Effector CD8-positive, alpha-beta T cell (primary cell): ENCODE results near the gene CLEC14A.

Experiments
- DNase-seq: peaks from one replicate; lab custom pipeline; 2025; lab: John Stamatoyannopoulos, UW
- total RNA-seq, 4 experiments: gene quantifications; one replicate each; lab custom pipeline; 2026; lab: John Stamatoyannopoulos, UW

CLEC14A gene, protein sequence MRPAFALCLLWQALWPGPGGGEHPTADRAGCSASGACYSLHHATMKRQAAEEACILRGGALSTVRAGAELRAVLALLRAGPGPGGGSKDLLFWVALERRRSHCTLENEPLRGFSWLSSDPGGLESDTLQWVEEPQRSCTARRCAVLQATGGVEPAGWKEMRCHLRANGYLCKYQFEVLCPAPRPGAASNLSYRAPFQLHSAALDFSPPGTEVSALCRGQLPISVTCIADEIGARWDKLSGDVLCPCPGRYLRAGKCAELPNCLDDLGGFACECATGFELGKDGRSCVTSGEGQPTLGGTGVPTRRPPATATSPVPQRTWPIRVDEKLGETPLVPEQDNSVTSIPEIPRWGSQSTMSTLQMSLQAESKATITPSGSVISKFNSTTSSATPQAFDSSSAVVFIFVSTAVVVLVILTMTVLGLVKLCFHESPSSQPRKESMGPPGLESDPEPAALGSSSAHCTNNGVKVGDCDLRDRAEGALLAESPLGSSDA
- total RNA-seq, result 0 reads per million in 4 experiments

DNA sequence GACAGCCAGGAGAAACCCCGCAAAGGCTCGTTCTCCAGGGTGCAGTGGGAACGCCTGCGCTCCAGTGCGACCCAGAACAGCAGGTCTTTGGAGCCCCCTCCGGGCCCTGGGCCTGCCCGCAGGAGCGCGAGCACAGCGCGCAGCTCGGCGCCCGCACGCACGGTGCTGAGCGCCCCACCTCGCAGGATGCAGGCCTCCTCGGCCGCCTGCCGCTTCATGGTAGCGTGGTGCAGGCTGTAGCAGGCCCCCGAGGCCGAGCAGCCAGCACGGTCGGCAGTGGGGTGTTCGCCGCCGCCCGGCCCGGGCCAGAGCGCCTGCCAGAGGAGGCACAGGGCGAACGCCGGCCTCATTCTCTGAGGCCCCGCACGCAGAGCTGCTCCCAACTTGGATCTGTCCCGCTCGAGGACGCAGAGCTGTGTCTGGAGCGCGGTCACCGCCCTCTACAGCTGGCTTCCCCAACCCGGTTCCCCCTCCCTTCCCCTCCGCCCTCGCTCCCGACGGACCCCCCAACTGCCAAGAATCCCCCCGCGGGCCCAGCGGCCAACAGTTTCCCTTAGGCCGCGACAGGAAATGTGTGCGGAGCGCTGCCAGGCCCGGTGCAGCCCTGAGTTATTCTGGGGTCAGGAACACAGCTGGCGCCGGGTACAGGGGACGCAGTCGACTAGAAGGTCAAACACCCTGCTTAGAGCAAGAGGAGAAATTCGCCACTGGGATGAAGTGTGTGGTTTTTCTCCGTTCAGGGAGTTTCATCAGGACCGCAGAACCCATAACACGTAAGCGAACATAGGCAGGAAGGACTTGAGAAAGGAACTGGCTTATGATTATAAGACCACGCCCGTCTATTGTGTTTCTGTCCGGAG lies at the start of gene CLEC14A:
Gene CLEC14A, minus strand, starts transcription at position 421 of the 860 bp plus-strand sequence. Its CDS starts 71 bp downstream, at position 350.
- DNase-seq, result no peak

DNA sequence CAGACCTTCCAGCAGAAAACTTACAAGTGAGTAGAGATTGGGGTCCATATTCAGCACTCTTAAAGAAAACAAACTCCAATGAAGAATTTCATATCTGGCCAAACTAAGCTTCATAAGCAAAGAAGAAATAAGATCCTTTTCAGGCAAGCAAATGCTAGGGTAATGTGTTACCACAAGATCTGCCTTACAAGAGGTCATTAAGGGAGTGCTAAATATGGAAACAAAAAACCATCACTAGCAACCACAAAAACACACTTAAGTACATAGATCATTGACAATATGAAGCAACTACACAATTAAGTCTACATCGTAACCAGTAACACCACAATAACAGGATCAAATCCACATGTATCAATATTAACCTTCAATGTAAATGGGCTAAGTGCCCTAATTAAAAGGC lies 47.1 kb upstream of the CLEC14A start:
- DNase-seq, result no peak

GRCh38 chr14:38302034-38302433 lies 46.1 kb upstream of the CLEC14A start:
- no peak for DNase-seq

- DNase-seq, result no peak
These were observed 41.8 kb upstream of the CLEC14A start for GRCh38 chr14:38297681-38298080.

GRCh38 chr14:38291681-38292467 lies 36.0 kb upstream of the CLEC14A start:
- DNase-seq, result no peak

GRCh38 chr14:38290601-38291188 lies 34.8 kb upstream of the CLEC14A start:
- DNase-seq, result no peak

GRCh38 chr14:38286452-38286851 lies 30.6 kb upstream of the CLEC14A start:
- DNase-seq, result no peak

DNA sequence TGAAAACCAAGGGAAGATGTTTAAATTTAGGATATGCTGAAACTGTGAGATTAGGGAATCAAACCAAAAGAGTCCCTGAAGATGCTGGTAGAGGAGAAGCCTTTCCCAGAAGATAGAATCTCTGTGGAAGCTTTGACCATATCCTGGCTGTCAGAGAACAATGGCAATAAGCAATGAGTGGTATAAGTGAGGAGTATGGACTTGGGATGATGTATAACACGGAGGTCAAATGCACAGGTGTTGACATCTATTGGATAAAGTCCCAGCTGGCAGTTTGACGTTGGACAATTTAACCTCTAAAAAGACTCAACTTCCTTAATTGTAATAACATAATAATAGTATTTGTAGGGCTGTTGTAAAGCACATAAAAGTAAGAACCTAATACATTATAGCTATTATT lies 30.1 kb upstream of the CLEC14A start:
- no peak for DNase-seq

GRCh38 chr14:38282936-38283335 lies 27.0 kb upstream of the CLEC14A start:
- no peak for DNase-seq

- DNase-seq, result no peak
These were observed 24.2 kb upstream of the CLEC14A start for GRCh38 chr14:38280081-38280480.

- no peak for DNase-seq
These were observed 23.7 kb upstream of the CLEC14A start for GRCh38 chr14:38279572-38279971.

DNA sequence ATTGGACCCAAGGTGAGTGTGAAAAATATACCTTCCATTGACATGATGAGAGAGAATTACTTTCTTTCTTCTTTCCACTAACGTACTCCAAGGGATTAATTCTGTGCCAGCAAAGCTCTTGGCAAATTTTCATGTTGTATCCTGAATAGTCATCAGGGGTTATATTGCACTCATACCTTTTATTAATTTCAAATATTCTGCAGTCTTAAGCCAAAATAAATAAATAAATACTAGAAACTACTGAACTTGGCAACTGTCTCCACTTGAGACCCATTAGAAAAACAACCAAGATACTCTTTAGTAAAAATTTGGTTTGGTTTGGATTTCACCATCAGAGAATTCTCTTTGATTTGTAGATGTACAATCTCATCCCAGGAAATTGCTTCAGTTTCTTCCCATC lies 22.1 kb upstream of the CLEC14A start:
- no peak for DNase-seq

GRCh38 chr14:38262844-38263243 lies 7.0 kb upstream of the CLEC14A start:
- DNase-seq, result no peak

GRCh38 chr14:38261620-38262019 lies 5.7 kb upstream of the CLEC14A start:
- no peak for DNase-seq

- no peak for DNase-seq
These were observed 1.6 kb upstream of the CLEC14A start for GRCh38 chr14:38257507-38257906.

- DNase-seq, result no peak
These were observed 594 bp upstream of the CLEC14A start for GRCh38 chr14:38256533-38256840.

- no peak for DNase-seq
These were observed 553 bp downstream of the CLEC14A start for GRCh38 chr14:38255408-38255672.

DNA sequence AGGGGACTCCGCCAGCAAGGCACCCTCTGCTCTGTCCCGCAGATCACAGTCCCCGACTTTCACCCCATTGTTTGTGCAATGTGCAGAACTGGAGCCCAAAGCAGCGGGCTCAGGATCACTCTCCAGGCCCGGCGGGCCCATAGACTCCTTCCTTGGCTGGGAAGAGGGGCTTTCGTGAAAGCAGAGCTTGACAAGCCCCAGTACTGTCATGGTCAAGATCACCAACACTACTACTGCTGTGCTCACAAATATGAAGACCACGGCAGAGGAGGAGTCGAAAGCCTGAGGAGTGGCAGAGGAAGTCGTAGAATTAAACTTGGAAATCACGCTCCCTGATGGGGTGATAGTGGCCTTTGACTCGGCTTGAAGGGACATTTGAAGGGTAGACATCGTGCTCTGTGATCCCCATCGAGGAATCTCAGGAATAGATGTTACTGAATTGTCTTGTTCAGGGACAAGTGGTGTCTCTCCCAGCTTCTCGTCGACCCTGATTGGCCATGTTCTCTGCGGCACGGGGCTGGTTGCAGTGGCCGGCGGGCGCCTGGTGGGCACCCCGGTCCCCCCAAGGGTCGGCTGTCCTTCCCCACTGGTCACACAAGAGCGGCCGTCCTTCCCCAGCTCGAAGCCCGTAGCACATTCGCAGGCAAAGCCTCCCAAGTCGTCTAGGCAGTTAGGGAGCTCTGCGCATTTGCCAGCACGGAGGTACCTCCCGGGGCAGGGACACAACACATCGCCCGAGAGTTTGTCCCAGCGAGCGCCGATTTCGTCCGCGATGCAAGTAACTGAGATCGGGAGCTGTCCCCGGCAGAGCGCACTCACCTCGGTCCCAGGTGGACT lies 1.1 kb downstream of the CLEC14A start:
- no peak for DNase-seq

GRCh38 chr14:38253676-38254075 lies 2.2 kb downstream of the CLEC14A start:
- DNase-seq, result no peak

- DNase-seq, result no peak
These were observed 3.7 kb downstream of the CLEC14A start for GRCh38 chr14:38252066-38252710.

- no peak for DNase-seq
These were observed 5.6 kb downstream of the CLEC14A start for GRCh38 chr14:38250331-38250730.
